GM11168 (cell line): ENCODE data around the gene PITPNC1.
"Not testable (repeated sequence)": the region's sequence is repeated elsewhere in the genome, so short reads cannot be mapped to it uniquely, and the experiment has no call there.

ENCODE experiments used
- in situ Hi-C: fragments of 300-500 bp; cut with MboI; formaldehyde crosslinking; loops from one replicate; pipeline ENCODE4 v1.12.0; 2022; ENCODE audit warnings: low sequenced_read_pairs; ENCODE audit not compliant: unreplicated experiment

The PITPNC1 gene

DNA sequence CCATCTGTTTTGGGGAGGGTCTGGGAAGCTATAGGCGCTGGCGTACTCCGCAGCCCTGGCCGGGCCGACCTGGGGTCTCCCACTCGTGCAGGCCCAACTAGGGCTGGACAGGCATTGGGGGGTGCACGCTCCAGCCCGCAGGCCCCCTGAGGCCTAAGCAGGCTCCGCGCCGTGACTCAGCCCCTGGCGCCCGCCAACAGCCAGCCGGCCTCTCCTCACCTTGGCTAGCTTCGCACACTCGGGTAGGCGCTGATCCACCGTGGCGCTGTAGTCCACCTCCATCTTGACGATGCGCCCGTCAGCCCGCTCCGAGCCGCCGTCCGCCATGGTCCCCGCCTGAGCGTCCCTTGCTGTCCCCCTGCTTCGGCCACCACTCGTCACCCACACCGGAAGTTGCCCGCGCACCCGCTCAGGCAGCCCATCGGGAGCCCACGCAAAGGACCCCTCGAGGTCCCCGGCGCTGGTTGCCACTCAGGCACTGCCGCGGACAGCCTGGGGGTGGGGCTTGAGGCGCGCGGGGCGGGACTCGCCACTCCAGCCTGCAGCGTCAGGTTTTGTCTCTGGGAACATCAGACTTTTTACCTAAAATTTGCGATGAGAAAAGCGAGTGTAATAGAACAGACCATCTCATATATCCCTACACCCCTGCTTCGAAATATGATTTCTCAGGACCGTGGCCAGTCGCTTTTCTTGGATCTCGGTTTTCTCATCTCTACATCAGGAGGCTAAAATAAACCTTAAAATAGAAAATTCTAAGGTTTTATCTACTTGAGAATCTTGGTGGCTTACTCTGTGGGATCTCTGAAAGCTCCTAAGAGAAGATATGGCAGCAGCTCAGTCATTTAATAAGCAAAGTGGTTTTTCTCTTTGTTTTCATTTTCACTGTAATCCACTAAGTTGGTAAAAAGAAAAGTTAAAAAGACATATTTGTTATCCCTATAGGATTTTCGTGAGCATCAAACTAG, 10.6 kb upstream of the PITPNC1 start, which contains the start of gene PSMD12:
Gene PSMD12, minus strand, starts transcription at position 385 of the 965 bp plus-strand sequence. Its CDS starts 58 bp downstream, at position 327.
- in situ Hi-C loops, result no loop called here

DNA sequence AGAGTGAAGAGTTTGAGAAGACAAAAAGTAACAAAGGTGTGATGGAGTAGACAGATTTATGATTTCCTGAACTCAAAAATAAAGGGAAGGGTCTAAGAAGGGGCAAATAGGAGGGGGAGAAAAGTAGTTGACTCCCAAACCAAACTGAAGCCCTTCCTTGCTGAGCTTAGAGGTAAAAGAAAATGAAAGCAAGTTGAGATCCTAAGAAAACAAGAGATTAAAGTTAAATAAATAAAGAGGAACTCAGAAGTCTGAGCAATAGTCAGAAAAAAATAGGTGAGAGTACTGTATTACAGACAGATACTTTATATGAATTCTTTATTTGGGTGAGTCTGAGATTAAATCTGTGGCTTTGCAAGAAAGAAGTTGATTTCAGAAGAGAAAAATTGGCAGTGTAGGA, 7.4 kb upstream of the PITPNC1 start:
- in situ Hi-C loops, result loop anchor here (10.0 kb wide), 2 partner anchors 105 to 315 kb away; no protein-coding TSS in a partner anchor

DNA sequence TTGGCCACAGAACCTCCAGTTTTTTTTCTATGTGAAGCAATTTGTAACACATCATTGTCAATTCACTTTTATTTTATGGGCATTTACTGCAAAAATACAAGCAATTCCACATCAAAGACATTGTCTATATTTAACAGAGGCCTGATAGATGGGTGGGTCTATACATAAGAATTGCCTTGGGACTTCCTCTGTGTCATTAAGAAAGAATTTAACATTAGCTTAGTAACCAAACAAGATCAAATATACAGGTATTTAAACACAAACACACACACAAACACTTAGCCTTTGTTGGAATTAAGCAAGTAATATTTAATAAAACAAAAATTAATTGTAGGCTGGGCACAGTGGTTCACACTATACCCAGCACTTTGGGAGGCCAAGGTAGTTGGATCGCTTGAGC, 4.3 kb upstream of the PITPNC1 start:
- in situ Hi-C loops, result loop anchor here (10.0 kb wide), 2 partner anchors 102 to 312 kb away; no protein-coding TSS in a partner anchor

GRCh38 chr17:67374329-67375053, 2.6 kb upstream of the PITPNC1 start:
- in situ Hi-C loops, result loop anchor here (10.0 kb wide), 2 partner anchors 100 to 310 kb away; no protein-coding TSS in a partner anchor

DNA sequence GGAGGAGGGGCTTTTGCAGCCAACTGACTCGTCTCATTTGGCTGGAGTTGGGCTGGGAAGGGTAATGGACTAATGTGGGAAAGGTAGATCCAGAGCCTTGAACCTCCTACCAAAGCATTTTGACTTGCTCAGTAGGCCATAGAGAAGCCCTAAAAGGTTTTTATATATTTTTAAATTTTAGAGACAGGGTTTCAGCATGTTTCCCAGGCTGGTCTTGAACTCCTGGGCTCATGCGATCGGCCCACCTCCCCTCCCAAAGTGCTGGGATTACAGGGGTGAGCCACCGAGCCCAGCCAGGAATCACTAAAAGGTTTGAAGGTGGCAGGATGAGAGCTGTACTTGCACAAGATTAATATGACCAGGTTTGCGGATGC, 2.0 kb upstream of the PITPNC1 start:
- in situ Hi-C loops, result loop anchor here (10.0 kb wide), 2 partner anchors 100 to 310 kb away; no protein-coding TSS in a partner anchor

GRCh38 chr17:67375716-67376115, 1.4 kb upstream of the PITPNC1 start:
- in situ Hi-C loops, result loop anchor here (10.0 kb wide), 2 partner anchors 99 to 309 kb away; no protein-coding TSS in a partner anchor

- in situ Hi-C loops, result loop anchor here (10.0 kb wide), 2 partner anchors 98 to 308 kb away; no protein-coding TSS in a partner anchor
Measured at GRCh38 chr17:67376415-67376736, 705 bp upstream of the PITPNC1 start.

DNA sequence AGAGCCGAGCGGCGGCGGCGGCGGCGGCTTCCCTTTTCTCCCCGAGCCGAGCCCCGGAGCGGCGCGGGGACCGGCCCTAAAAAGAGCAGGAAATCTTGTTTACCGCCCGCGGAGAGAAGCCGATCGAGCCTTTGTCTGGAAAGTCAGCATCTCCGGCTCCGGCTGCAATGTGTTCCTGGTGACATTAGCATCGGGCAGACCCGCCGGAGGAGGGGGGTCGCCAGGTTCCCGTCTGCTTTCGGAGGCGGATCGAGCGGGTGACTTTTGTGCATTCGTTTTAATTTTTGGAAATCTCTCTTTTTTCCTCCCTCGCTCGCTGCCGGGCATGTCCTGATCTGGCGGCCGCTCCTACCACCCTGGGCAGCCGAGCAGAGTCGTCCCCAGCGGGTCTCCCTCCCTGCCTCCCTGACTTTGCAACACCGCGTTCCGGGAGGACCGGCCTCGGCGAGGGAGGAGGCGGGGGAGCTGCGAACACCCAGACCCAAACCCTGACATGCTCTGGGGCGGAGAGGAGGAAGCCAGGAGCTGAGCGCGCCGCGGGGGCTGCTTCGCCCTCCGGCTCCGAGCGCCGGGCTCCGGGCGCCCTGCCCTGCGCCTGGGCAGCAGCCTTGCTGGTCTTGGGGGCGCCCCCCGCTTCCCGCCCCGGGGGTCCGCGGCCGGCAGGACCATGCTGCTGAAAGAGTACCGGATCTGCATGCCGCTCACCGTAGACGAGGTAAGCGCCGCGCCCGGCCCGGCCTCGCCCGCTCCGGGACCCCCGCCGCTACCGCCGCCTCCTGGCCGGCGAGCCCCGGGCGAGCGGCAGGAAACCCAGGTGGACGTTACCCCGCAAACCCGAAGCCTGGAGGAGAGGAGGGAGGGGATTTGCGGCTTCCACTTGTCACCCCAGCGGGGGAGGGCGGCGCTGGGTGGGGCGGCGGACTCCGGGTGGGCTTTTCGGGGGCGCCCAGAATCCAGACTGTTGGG, 690 bp downstream of the PITPNC1 start:
- in situ Hi-C loops, result loop anchor here (10.0 kb wide), 2 partner anchors 97 to 307 kb away; no protein-coding TSS in a partner anchor

- in situ Hi-C loops, result loop anchor here (10.0 kb wide), 2 partner anchors 96 to 306 kb away; no protein-coding TSS in a partner anchor
Measured at GRCh38 chr17:67378454-67379250, 1.6 kb downstream of the PITPNC1 start.

DNA sequence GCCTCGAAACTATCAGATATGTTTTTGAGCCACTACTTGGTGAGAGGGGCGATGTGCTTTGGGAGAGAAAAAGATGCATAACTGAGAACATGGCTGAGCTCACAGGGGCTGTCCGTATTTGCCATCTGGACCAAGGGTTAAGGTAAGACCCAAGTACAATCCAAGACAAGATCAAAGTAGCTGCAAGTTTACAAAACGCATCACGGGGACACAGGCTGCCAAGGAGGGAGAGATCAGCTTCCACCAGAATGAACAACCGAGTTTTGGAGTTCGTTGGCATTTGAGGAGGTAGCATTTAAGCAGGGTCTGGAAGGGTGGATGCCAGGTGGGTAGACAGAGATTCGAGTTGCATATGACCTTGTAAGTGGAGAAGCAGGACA, 2.2 kb downstream of the PITPNC1 start:
- in situ Hi-C loops, result loop anchor here (10.0 kb wide), 2 partner anchors 96 to 306 kb away; no protein-coding TSS in a partner anchor

DNA sequence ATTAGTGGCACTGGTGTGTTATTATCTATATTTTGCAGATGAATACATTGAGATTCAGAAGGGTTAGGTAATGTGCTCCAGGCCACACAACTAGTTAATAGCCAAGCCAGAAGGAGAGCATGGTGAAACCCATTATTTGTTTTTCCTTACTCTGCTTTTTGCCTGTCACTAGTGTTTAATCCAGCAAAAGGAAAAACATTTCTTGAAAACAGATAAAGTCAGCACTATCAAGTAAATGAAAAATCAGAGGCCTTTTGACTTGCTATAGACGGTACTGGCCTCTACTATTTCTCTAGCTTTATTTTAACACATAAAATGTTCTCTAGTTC, 4.8 kb downstream of the PITPNC1 start:
- in situ Hi-C loops, result no loop called here

- in situ Hi-C loops, result no loop called here
Measured at GRCh38 chr17:67385122-67385988, 8.3 kb downstream of the PITPNC1 start.

GRCh38 chr17:67386965-67387551, 10.0 kb downstream of the PITPNC1 start:
- in situ Hi-C loops, result no loop called here

GRCh38 chr17:67388536-67388935, 11.5 kb downstream of the PITPNC1 start:
- in situ Hi-C loops, result not testable (repeated sequence)

DNA sequence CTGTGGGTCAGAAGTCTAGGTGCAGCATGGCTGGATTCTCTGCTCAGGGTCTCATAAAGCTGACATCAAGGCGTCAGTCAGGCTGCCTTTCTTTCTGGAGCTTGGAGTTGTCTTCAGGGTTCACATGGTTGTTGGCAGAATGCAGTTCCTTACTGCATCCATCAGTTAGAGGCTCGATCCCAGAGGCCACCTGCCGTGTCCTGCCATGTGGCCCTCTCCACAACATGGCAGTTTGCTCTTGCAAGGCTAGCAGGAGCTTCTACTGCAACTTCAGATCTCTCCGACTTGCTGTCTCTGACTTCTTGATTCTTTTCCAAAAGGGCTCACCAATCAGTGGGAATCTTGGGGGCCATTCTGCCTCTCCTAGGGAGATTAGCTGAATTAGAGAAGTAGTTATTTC, 11.9 kb downstream of the PITPNC1 start:
- in situ Hi-C loops, result no loop called here

GRCh38 chr17:67390006-67390645, 13.0 kb downstream of the PITPNC1 start:
- in situ Hi-C loops, result no loop called here
